ENCODE data around the gene HSD17B11.
A peak's percentile ranks its signal among the peaks of the same experiment; 100 is the strongest.
"Not testable (repeated sequence)": the region's sequence is repeated elsewhere in the genome, so short reads cannot be mapped to it uniquely, and the experiment has no call there.

The HSD17B11 gene

DNA sequence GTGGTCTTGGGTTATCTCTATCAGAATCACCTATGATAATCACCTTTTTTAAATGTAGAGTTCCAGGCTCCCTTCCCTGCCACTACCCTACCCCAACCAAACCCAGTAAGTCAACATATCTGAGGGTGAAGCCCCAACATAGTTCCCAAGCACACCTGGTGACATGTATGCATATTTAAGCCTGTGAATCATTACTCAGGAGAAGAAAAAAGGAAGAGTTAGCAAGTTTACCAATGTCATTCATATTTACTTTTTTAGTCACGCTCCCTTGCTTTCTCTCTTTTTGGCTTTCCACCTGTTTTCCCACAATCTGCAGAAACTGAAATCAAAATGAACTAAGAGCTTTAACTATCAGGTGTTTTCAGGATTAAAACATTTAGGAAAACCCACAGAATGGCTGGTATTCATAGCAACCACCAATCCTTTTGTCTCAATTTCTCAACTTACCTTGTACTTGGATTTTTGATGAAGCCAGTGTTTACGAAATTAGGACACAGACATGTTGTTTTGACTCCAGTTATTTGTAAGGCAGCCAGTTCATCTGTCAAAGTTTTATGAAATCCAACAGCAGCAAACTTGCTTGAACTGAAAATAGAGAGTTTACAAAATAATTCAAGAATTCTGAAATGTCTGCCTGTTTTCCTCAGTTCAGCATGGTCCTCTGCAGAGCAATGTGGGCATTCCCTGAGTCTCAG is 34.0 kb downstream of the HSD17B11 start:
- DNase-seq = no peak

DNA sequence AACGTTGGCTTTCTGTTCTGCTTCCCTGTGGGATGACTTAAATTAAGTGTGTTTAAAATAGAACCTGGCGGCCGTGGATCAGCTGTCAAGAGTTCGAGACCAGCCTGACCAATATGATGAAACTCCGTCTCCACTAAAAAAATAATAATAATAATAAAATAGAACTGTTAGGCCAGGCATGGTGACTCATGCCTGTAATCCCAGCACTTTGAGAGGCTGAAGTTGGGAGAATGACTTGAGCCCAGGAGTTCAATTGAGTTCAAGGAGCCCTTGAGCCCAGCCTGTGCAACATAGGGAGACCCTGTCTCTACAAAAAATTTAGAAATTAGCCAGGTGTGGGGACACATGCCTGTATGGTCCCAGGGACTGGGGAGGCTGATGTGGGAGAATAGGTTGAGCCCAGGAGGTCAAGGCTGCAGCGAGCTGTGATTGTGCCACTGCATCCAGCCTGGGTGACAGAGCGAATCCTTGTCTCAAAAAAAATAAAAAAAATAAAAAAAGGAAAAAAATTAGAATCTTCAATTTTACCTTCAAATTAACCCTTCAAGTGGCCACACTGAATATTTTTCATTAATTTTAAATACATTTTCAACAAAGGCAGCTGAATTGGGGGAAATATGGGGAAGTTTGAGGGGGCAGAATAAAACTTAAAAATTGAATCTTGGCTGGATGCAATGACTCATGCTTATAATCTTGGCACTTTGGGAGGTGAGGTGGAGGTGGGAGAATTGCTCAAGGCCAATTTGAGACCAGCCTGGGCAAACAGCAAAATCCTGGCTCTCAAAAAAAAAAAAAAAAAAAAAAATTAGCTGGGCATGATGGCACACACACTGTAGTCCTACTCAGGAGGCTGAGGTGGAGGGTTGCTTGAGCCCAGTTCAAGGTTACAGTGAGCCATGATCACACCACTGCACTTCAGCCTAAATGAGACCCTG is 36.6 kb downstream of the HSD17B11 start:
- no peak for DNase-seq

DNA sequence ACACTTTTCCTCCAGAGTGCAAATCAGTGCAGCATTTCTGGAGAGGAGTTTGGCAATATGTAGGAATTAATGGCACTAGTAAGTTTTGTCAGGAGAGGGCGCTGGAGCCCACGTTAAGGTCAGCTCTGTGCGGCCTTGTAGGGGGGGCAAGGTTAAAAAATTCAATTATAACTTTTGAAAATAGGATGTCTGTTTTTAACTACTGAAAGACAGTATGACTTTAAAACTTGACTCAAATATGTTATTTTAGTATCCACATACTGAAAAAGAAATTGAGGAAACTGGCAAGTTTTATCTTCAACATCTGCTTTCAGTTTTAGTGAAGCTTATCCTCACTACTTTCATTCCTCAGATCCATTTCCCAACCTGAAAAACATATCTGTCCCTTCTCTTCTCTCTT is 37.4 kb downstream of the HSD17B11 start:
- DNase-seq = peak; percentile 41

- no peak for DNase-seq
Measured at GRCh38 chr4:87345139-87345538, 45.8 kb downstream of the HSD17B11 start.

DNA sequence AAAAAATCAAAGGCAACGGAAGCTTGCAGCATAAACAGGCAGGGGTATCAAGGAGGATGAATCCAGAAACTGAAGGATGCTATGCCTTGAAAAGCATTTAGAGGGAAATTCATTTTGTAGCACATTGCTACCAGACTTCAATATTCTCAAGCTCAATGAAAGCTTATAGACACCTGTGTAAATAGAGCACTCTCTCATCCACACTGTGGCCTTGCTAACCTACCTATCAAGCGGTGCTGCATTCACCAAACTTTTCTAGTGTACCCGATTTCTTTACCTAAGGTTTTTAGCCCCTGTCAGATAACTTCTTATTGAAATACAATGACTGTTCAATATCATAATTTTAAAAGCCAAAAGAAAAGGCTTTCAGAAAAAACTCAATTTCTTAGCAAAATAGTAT is 48.1 kb downstream of the HSD17B11 start:
- DNase-seq = no peak

- not testable (repeated sequence) for DNase-seq
Measured at GRCh38 chr4:87341954-87342635, 48.9 kb downstream of the HSD17B11 start.

GRCh38 chr4:87339440-87339839 is 51.5 kb downstream of the HSD17B11 start:
- DNase-seq = no peak

- DNase-seq = no peak
Measured at GRCh38 chr4:87337361-87337760, 53.6 kb downstream of the HSD17B11 start.

DNA sequence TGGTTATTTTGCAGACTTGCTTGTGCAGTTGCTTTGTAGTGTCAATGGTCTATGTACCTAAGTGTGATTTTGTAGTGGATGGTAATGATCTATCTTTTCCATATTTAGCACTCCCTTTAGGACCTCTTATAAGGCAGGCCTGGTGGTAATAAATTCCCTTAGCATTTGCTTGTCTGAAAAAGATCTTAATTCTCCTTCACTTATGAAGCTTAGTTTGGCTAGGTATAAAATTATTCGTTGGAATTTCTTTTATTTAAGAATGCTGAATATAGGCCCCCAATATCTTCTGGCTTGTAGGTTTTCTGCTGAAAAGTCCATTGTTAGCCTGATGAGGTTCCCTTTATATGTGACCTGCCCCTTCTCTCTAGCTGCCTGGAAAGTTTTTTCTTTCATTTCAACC is 57.7 kb downstream of the HSD17B11 start:
- DNase-seq = no peak

- no peak for DNase-seq
Measured at GRCh38 chr4:87330761-87331160, 60.2 kb downstream of the HSD17B11 start.

GRCh38 chr4:87327136-87327535 is 63.9 kb downstream of the HSD17B11 start:
- no peak for DNase-seq

DNA sequence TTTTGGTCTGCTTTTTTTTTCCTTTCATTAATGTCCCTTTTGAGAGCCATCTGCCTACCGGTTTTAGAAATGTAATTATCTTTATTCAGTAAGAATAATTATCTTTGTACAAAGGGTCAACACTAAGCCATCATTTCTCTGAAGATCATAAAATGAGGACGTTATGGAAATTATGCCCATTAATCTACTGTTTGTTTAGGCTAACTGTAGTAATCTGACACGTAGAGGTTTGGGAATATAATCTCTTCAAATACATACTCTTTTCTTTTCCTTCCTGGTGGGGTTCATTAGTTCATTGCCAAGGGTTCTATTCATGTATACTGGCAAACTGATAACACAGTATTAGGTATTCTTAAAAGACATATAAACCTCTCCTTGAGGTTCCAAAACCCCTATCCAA is 64.5 kb downstream of the HSD17B11 start:
- no peak for DNase-seq

- no peak for DNase-seq
Measured at GRCh38 chr4:87322754-87323153, 68.2 kb downstream of the HSD17B11 start, which contains the start of gene HSD17B13. Gene HSD17B13, minus strand, starts transcription at chr4:87322882. Its CDS starts 41 bp downstream, at chr4:87322841.

- DNase-seq = no peak
Measured at GRCh38 chr4:87321888-87322287, 69.1 kb downstream of the HSD17B11 start.

- DNase-seq = no peak
Measured at GRCh38 chr4:87317527-87317926, 73.5 kb downstream of the HSD17B11 start.

GRCh38 chr4:87316961-87317360 is 74.0 kb downstream of the HSD17B11 start:
- no peak for DNase-seq

DNA sequence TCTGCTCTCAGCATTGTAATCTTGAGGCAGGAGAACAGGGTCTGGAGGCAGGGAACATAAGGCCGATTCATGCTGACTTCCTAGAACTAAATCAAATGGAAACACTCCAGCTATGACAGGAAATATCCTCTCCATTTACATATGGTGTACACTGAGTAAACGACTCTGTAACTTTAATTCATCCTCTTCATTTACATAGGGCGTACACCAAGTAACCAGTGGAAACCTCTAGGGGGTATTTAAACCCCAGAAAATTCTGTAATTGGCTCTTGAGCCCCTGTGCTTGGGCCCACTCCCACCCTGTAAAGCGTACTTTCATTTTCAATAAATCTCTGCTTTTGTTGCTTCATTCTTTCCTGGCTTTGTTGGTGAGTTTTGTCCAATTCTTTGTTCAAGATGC is 76.0 kb downstream of the HSD17B11 start:
- not testable (repeated sequence) for DNase-seq

DNA sequence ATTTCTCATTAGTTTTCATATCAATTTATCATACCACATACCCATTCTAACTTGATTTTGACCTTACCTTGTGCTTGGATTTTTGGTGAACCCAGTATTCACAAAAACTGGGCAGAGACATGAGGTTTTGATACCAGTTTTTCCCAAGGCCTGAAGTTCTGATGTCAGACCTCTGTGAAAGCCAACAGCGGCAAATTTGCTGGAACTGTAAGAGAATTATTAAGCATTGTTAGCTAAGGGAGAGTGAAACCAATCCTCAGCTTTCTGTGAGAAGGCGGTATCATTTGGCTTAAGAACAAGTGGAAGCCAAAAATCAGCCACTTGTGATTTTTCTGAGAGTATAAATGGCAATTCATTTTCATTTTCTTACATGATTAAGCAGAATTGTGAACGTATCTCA is 77.2 kb downstream of the HSD17B11 start:
- no peak for DNase-seq

GRCh38 chr4:87311684-87312083 is 79.3 kb downstream of the HSD17B11 start:
- no peak for DNase-seq

GRCh38 chr4:87310691-87311335 is 80.2 kb downstream of the HSD17B11 start:
- DNase-seq = no peak

GRCh38 chr4:87309625-87310024 is 81.4 kb downstream of the HSD17B11 start:
- DNase-seq = no peak

- no peak for DNase-seq
Measured at GRCh38 chr4:87306056-87306455, 84.9 kb downstream of the HSD17B11 start.

DNA sequence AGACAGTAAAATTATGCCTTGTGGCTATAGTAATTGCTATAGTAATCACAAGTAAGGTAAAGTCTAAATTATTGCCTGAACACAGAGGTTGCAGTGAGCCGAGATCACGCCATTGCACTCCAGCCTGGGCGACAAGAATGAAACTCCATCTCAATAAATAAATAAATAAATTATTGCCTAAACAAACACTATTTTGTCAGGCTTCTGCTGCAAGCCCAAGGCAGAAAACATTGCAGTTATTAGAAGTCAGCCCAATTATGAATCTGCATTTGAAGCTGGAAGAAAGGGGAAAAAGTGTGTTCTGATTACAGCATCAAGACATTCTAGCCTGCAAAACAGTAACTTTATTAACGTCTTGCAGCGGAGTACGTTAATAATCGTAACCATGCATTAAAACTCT is 85.4 kb downstream of the HSD17B11 start:
- DNase-seq = no peak

Data from stimulated activated CD8-positive, alpha-beta memory T cell treated with anti-CD3 and anti-CD28 coated beads, Interleukin-4, amount 100 ng/mL, for 48 hours (primary cell).